H1 (cell line): ENCODE measurements around the gene SH3PXD2A. TPM values are rescaled to one million over a fixed set of nuclear protein-coding genes. Genes with fewer than 3 reads are reported as not detected.

Experiments used
- ASH2L ChIP-seq: fragments of 200-600, 300-600 bp; sonication (generic); IDR thresholded peaks from one replicate; pipeline ENCODE4 v1.7.1; 2017; ENCODE audit warnings: low read length
- ATF2 ChIP-seq: IDR thresholded peaks from 2 replicates; pipeline ENCODE4 v1.6.1; 2012; ENCODE audit warnings: low read length, inconsistent platforms
- CHD7 ChIP-seq: fragments of 300-600 bp; sonication (generic); IDR thresholded peaks from 2 replicates; pipeline ENCODE4 v1.7.1; 2012; ENCODE audit warnings: low read length, moderate library complexity, mild to moderate bottlenecking, inconsistent platforms; ENCODE audit not compliant: insufficient replicate concordance
- NRF1 ChIP-seq: IDR thresholded peaks from 2 replicates; pipeline ENCODE4 v1.6.1; 2011; ENCODE audit warnings: mild to moderate bottlenecking, low read depth, low read length, improper control_type of control experiment
- PHF8 ChIP-seq: fragments of 200-600 bp; sonication (generic); conservative IDR thresholded peaks from 2 replicates; pipeline ENCODE4 v1.7.1; 2012; ENCODE audit warnings: low read depth, mild to moderate bottlenecking, inconsistent platforms, low read length, moderate library complexity
- RAD21 ChIP-seq, 2 experiments: IDR thresholded peaks in 1 of 2; conservative IDR thresholded peaks in 1 of 2; 2 replicates each; pipeline ENCODE4 v1.6.1; 2011; ENCODE audit warnings: low read depth in 2 of 2, low read length in 2 of 2, improper control_type of control experiment in 1 of 2, inconsistent platforms in 1 of 2, mild to moderate bottlenecking in 1 of 2, moderate library complexity in 1 of 2
- RBBP5 ChIP-seq: IDR thresholded peaks from 2 replicates; pipeline ENCODE4 v1.7.1; 2012; ENCODE audit warnings: low read depth, mild to moderate bottlenecking, inconsistent platforms, low read length, moderate library complexity, borderline replicate concordance
- SIX5 ChIP-seq: IDR thresholded peaks from 2 replicates; pipeline ENCODE4 v1.6.1; 2011; ENCODE audit warnings: mild to moderate bottlenecking, low read depth, low read length
- polyA plus RNA-seq, 7 experiments: library from polyadenylated mRNA; depleted of rRNA in 3 of 7; stranded (reverse) in 5 of 7; unstranded in 2 of 7; fragments of >200 nt in 5 of 7; fragments of 200-250 nt in 2 of 7; gene quantifications; 1 replicate in 5 of 7; 2 replicates in 1 of 7; 4 replicates in 1 of 7; pipeline versions ENCODE4 v1.2.1 to v1.2.3, GENCODE V29; 2011 to 2013; ENCODE audit warnings: missing spikeins in 2 of 7, mixed read lengths in 2 of 7
- total RNA-seq: library from RNA; stranded (reverse); fragmentation: NEBNext Ultra II Directional; extraction: Animal tissue kit (Norgen Biotek cat#: 25700); gene quantifications from 2 replicates; pipeline ENCODE4 v1.2.1, GENCODE V29; 2021

The SH3PXD2A gene
- total and polyA plus RNA-seq, 2 of the 8 experiments (the other 6 are each of a cell fraction or from before 2014, with no cell fraction given) = 5.4 to 16.3 TPM

- TF ChIP-seq RBBP5 (no peak), SIX5 (no peak), NRF1 (no peak), ASH2L (no peak), PHF8 (no peak), ATF2 (no peak), CHD7 (no peak), RAD21 (IDR thresholded peaks at IDR 0.05 in 1 of 2, conservative IDR thresholded peaks at IDR 0.05 in 1 of 2; ENCODE audit: low read depth in 2 of 2, low read length in 2 of 2) (no peak)
These were observed 262.3 kb downstream of the SH3PXD2A start (continued) for GRCh38 chr10:103593022-103593570.
